ENCODE data around the gene DCUN1D1. TPM values are rescaled to one million over a fixed set of nuclear protein-coding genes. Genes with fewer than 3 reads are reported as not detected.
A peak's percentile ranks its signal among the peaks of the same experiment; 100 is the strongest.

Gene DCUN1D1
- total and polyA plus RNA-seq, 8 donors, result 2.8 to 25.0 (median 16.3) TPM

- 30 to 32% methylated on average over 3 of the region's 3 CpGs for WGBS, 2 donors
- Histone ChIP-seq H3K9me3 (no peaks in the 10 kb centered on the region), H3K36me3 (no peaks in the 10 kb centered on the region), H3K4me1 (peaks cover 0 to 19% (median 0%) of the 10 kb centered on the region in 3 donors), H3K4me3 (no peak overlapping the region), H3K27me3 (no peaks in the 10 kb centered on the region), H3K27ac (no peak overlapping the region)
- DNase-seq, result no peak
- no peak for FAIRE-seq
- intact Hi-C loops (cut with DNase I), result no loop called here
- no peak for TF ChIP-seq CTCF (IDR thresholded peaks at IDR 0.05)
- peak in 2 of 4 donors; percentile 17 to 32 for ATAC-seq
These were observed 9.4 kb downstream of the DCUN1D1 start for GRCh38 chr3:182970811-182971418.

GRCh38 chr3:182969853-182970252 is 10.5 kb downstream of the DCUN1D1 start:
- WGBS, 2 donors, result 95 to 96% methylated on average over 7 of the region's 7 CpGs
- H3K27ac ChIP-seq, result no peak overlapping the region
- H3K9me3 ChIP-seq, result no peaks in the 10 kb centered on the region
- DNase-seq (no peak), FAIRE-seq (no peak), ATAC-seq (no peak)
- no peak for TF ChIP-seq CTCF (IDR thresholded peaks at IDR 0.05)
- H3K36me3 ChIP-seq, result no peaks in the 10 kb centered on the region
- intact Hi-C loops (cut with DNase I), result no loop called here
- no peaks in the 10 kb centered on the region for H3K27me3 ChIP-seq
- H3K4me3 ChIP-seq, result no peak overlapping the region
- peaks cover 0 to 19% (median 0%) of the 10 kb centered on the region in 3 donors for H3K4me1 ChIP-seq

GRCh38 chr3:182969277-182969676 is 11.1 kb downstream of the DCUN1D1 start:
- Histone ChIP-seq H3K9me3 (no peaks in the 10 kb centered on the region), H3K4me3 (no peak overlapping the region), H3K36me3 (no peaks in the 10 kb centered on the region), H3K4me1 (peaks cover 0 to 19% (median 0%) of the 10 kb centered on the region in 3 donors), H3K27me3 (no peaks in the 10 kb centered on the region), H3K27ac (no peak overlapping the region)
- FAIRE-seq (no peak), DNase-seq (no peak), ATAC-seq (no peak)
- intact Hi-C loops (cut with DNase I), result no loop called here
- no peak for TF ChIP-seq CTCF (IDR thresholded peaks at IDR 0.05)

GRCh38 chr3:182967218-182968204 is 12.8 kb downstream of the DCUN1D1 start:
- FAIRE-seq (no peak), ATAC-seq (peak in 1 of 4 donors; percentile 25), DNase-seq (no peak)
- 80 to 87% methylated on average over 6 of the region's 6 CpGs for WGBS, 2 donors
- H3K4me1 ChIP-seq, result peaks cover 0 to 19% (median 2%) of the 10 kb centered on the region in 3 donors
- H3K27me3 ChIP-seq, result no peaks in the 10 kb centered on the region
- no peaks in the 10 kb centered on the region for H3K9me3 ChIP-seq
- H3K36me3 ChIP-seq, result no peaks in the 10 kb centered on the region
- no peak overlapping the region for H3K4me3 ChIP-seq
- TF ChIP-seq CTCF (IDR thresholded peaks at IDR 0.05), result no peak
- no peak overlapping the region for H3K27ac ChIP-seq
- intact Hi-C loops (cut with DNase I), result no loop called here
